ENCODE measurements around the gene SUPV3L1. TPM values are rescaled to one million over a fixed set of nuclear protein-coding genes. Genes with fewer than 3 reads are reported as not detected.
"Not testable (repeated sequence)": the region's sequence is repeated elsewhere in the genome, so short reads cannot be mapped to it uniquely, and the experiment has no call there.

SUPV3L1 gene
- total and polyA plus RNA-seq, 11 donors: 24.7 to 80.3 (median 34.9) TPM

DNA sequence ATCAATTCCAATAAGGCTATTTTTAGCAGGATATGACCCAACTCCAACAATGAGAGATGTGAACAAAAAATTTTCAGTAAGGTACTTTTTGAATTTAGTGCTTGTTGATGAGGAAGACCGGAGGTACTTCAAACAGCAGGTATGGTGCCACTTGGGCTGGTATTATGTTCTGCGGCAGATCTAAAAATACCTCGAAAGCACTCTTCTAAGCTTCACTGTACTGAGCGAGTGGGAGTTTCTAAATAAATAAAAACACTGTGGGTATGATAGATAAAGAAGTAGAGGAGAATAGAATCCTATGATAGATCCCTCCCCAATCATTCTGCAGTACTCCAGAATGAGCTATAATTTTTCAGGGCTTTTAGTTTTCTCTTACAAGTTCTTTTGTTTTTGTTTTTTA is 11.5 kb upstream of the SUPV3L1 start:
- ATAC-seq: peak in 2 of 4 donors; percentile 51 to 64
- peaks cover 0 to 5% (median 0%) of the 10 kb centered on the region in 12 donors for H3K4me1 ChIP-seq
- H3K36me3 ChIP-seq: peaks cover 0 to 96% (median 68%) of the 10 kb centered on the region in 9 donors
- DNase-seq: no peak
- no peaks in the 10 kb centered on the region for H3K9me3 ChIP-seq
- H3K4me3 ChIP-seq: no peak overlapping the region
- H3K27ac ChIP-seq: no peak overlapping the region
- 43 to 68% (median 61%) methylated on average over 4 of the region's 4 CpGs for WGBS, 4 donors
- intact Hi-C loops (cut with DNase I): no loop called here
- no peak for TF ChIP-seq CTCF (IDR thresholded peaks at IDR 0.05)
- no peak for TF ChIP-seq POLR2A (IDR thresholded peaks at IDR 0.05)
- H3K27me3 ChIP-seq: no peaks in the 10 kb centered on the region

DNA sequence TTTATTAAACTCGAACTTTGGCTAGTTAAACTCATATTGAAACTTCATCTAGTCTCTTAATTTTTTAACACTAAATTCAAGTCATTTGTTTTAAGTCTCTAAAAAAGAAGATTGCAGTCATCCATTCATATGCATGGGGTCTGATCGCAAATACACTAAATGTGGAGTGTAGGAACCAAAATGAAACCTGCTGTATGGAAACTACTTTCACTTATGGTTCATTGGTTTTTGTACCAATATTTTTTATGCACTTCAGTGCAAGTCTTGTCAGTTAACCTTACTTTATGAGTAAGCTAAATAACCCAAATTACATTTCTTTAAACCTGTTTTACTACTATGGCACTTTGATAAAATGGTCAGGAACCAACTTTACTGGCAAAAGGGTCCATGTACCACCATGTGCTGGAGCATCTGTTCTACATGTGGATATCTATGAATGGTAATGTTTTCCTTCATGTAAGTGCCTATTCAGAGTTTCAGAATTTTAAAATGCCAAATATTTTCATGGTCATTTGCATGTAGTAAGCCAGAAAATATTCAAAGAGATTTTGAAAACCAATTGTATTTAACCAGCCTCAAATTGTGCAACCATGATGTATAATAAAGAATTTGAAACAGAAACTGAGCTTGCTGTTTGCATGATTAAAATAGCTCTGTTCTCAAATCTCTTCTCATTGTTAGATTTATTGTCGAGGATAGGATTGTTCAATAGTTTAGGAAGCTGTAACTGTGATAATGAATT is 7.6 kb upstream of the SUPV3L1 start:
- TF ChIP-seq CTCF (IDR thresholded peaks at IDR 0.05): no peak
- no peak for TF ChIP-seq POLR2A (IDR thresholded peaks at IDR 0.05)
- peaks cover 0 to 65% (median 49%) of the 10 kb centered on the region in 9 donors for H3K36me3 ChIP-seq
- H3K4me1 ChIP-seq: peaks cover 0 to 5% (median 0%) of the 10 kb centered on the region in 12 donors
- H3K4me3 ChIP-seq: no peak overlapping the region
- intact Hi-C loops (cut with DNase I): loop anchor here in 1 of 10 donors (5.0 kb wide), 1 partner anchor 170 kb away; no protein-coding TSS in a partner anchor
- H3K9me3 ChIP-seq: no peaks in the 10 kb centered on the region
- no peak for DNase-seq
- H3K27me3 ChIP-seq: no peaks in the 10 kb centered on the region
- H3K27ac ChIP-seq: no peak overlapping the region
- ATAC-seq: no peak
- 90 to 92% (median 91%) methylated on average over 3 of the region's 3 CpGs for WGBS, 4 donors

GRCh38 chr10:69175326-69175725 is 4.7 kb upstream of the SUPV3L1 start:
- DNase-seq; H3K27ac ChIP-seq; intact Hi-C loops (cut with DNase I); H3K9me3 ChIP-seq; H3K4me1 ChIP-seq; ATAC-seq; H3K4me3 ChIP-seq; H3K27me3 ChIP-seq: not testable (repeated sequence)
- WGBS, 4 donors: 72 to 93% (median 75%) methylated on average over 4 of the region's 4 CpGs
- H3K36me3 ChIP-seq: peaks cover 0 to 36% (median 24%) of the 10 kb centered on the region in 9 donors

- no peaks in the 10 kb centered on the region for H3K27me3 ChIP-seq
- peaks cover 0 to 21% (median 9%) of the 10 kb centered on the region in 9 donors for H3K36me3 ChIP-seq
- WGBS, 4 donors: 82 to 91% (median 85%) methylated on average over 2 of the region's 2 CpGs
- H3K4me3 ChIP-seq: no peak overlapping the region
- intact Hi-C loops (cut with DNase I): no loop called here
- no peak for DNase-seq
- H3K27ac ChIP-seq: no peak overlapping the region
- H3K4me1 ChIP-seq: peaks cover 0 to 21% (median 16%) of the 10 kb centered on the region in 12 donors
- no peak for TF ChIP-seq POLR2A (IDR thresholded peaks at IDR 0.05)
- TF ChIP-seq CTCF (IDR thresholded peaks at IDR 0.05): no peak
- H3K9me3 ChIP-seq: no peaks in the 10 kb centered on the region
- ATAC-seq: no peak
These were observed 3.2 kb upstream of the SUPV3L1 start for GRCh38 chr10:69176823-69177222.
